ENCODE data around the gene FGGY.
A peak's percentile ranks its signal among the peaks of the same experiment; 100 is the strongest.
"Not testable (repeated sequence)": the region's sequence is repeated elsewhere in the genome, so short reads cannot be mapped to it uniquely, and the experiment has no call there.

The FGGY gene

GRCh38 chr1:59294423-59294822 lies 2.5 kb upstream of the FGGY start:
- TF ChIP-seq ZNF274 (IDR thresholded peaks at IDR 0.05; ENCODE audit: low read depth, low read length) (no peak), YY1 (IDR thresholded peaks at IDR 0.05; ENCODE audit: insufficient read depth, insufficient read length) (no peak), SUZ12 (IDR thresholded peaks at IDR 0.05; ENCODE audit: extremely low read depth, insufficient read depth, insufficient read length) (no peak)

GRCh38 chr1:59295618-59296017 lies 1.3 kb upstream of the FGGY start:
- Histone ChIP-seq H3K4me3 (ENCODE audit: insufficient read length, low read depth) (peak overlapping the region; percentile 36), H3K9ac (ENCODE audit: insufficient read length, low read depth) (peak overlapping the region; percentile 73), H3K36me3 (ENCODE audit: insufficient read depth, insufficient read length, low read length) (no peaks in the 10 kb centered on the region), H3K27me3 (ENCODE audit: insufficient read depth, insufficient read length) (peaks cover 12% of the 10 kb centered on the region), H3K9me3 (ENCODE audit: insufficient read depth, low read length) (no peaks in the 10 kb centered on the region), H3K4me1 (ENCODE audit: insufficient read depth, insufficient read length) (no peaks in the 10 kb centered on the region)
- DNase-seq (ENCODE audit: low read depth, low spot score) = no peak
- TF ChIP-seq SUZ12 (IDR thresholded peaks at IDR 0.05; ENCODE audit: extremely low read depth, insufficient read depth, insufficient read length) (no peak), YY1 (IDR thresholded peaks at IDR 0.05; ENCODE audit: insufficient read depth, insufficient read length) (no peak), ZNF274 (IDR thresholded peaks at IDR 0.05; ENCODE audit: low read depth, low read length) (no peak)

More at GRCh38 chr1:59294423-59294822, 2.5 kb upstream of the FGGY start:
- H3K27me3 ChIP-seq (ENCODE audit: insufficient read depth, insufficient read length) = peaks cover 12% of the 10 kb centered on the region
- no peaks in the 10 kb centered on the region for H3K9me3 ChIP-seq (ENCODE audit: insufficient read depth, low read length)
- DNase-seq (ENCODE audit: low read depth, low spot score) = no peak
- H3K9ac ChIP-seq (ENCODE audit: insufficient read length, low read depth) = no peak overlapping the region
- H3K4me1 ChIP-seq (ENCODE audit: insufficient read depth, insufficient read length) = no peaks in the 10 kb centered on the region
- H3K36me3 ChIP-seq (ENCODE audit: insufficient read depth, insufficient read length, low read length) = no peaks in the 10 kb centered on the region
- no peak overlapping the region for H3K4me3 ChIP-seq (ENCODE audit: insufficient read length, low read depth)

DNA sequence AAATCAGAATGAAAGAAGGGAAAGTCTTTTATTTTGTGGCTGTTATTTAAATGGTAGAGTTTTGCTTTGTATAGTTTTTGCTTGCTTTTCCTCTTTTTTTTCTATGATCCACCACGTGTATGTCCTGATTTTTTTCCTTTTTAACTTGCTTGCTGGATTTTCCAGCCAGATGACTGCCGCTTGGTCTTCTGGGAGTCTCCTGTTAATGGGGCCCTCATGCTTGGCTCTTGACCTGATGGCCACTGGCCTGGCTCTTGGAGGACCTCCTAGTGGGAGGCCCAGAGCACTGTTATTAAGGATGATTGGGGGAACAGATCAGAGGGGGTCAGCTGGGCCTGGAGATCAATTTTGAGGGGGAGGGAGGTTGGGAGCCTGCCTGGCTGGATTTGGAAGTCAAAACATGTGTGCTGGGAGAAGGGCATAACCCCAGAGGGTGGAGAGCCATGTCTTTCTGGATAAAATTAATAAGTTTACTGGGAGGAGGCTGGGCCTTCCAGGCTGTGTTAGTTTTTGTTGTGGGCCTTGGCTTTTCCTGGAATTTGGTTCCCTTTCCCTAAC lies 1.2 kb downstream of the FGGY start:
- no peak for DNase-seq (ENCODE audit: low read depth, low spot score)
- TF ChIP-seq ZNF274 (IDR thresholded peaks at IDR 0.05; ENCODE audit: low read depth, low read length) (no peak), SUZ12 (IDR thresholded peaks at IDR 0.05; ENCODE audit: extremely low read depth, insufficient read depth, insufficient read length) (no peak), YY1 (IDR thresholded peaks at IDR 0.05; ENCODE audit: insufficient read depth, insufficient read length) (no peak)
- Histone ChIP-seq H3K9ac (ENCODE audit: insufficient read length, low read depth) (no peak overlapping the region), H3K27me3 (ENCODE audit: insufficient read depth, insufficient read length) (peaks cover 12% of the 10 kb centered on the region), H3K9me3 (ENCODE audit: insufficient read depth, low read length) (peaks cover 5% of the 10 kb centered on the region; the same call in 1 of the 2 replicates), H3K4me1 (ENCODE audit: insufficient read depth, insufficient read length) (no peaks in the 10 kb centered on the region), H3K4me3 (ENCODE audit: insufficient read length, low read depth) (no peak overlapping the region), H3K36me3 (ENCODE audit: insufficient read depth, insufficient read length, low read length) (no peaks in the 10 kb centered on the region)

- peaks cover 6% of the 10 kb centered on the region; the same call in 1 of the 2 replicates for H3K9me3 ChIP-seq (ENCODE audit: insufficient read depth, low read length)
- peaks cover 12% of the 10 kb centered on the region for H3K27me3 ChIP-seq (ENCODE audit: insufficient read depth, insufficient read length)
- H3K36me3 ChIP-seq (ENCODE audit: insufficient read depth, insufficient read length, low read length) = no peaks in the 10 kb centered on the region
- no peak overlapping the region for H3K4me3 ChIP-seq (ENCODE audit: insufficient read length, low read depth)
- DNase-seq (ENCODE audit: low read depth, low spot score) = no peak
- no peak overlapping the region for H3K9ac ChIP-seq (ENCODE audit: insufficient read length, low read depth)
- TF ChIP-seq YY1 (IDR thresholded peaks at IDR 0.05; ENCODE audit: insufficient read depth, insufficient read length) (no peak), SUZ12 (IDR thresholded peaks at IDR 0.05; ENCODE audit: extremely low read depth, insufficient read depth, insufficient read length) (no peak), ZNF274 (IDR thresholded peaks at IDR 0.05; ENCODE audit: low read depth, low read length) (no peak)
- H3K4me1 ChIP-seq (ENCODE audit: insufficient read depth, insufficient read length) = no peaks in the 10 kb centered on the region
Measured at GRCh38 chr1:59298710-59299346, 1.9 kb downstream of the FGGY start.

DNA sequence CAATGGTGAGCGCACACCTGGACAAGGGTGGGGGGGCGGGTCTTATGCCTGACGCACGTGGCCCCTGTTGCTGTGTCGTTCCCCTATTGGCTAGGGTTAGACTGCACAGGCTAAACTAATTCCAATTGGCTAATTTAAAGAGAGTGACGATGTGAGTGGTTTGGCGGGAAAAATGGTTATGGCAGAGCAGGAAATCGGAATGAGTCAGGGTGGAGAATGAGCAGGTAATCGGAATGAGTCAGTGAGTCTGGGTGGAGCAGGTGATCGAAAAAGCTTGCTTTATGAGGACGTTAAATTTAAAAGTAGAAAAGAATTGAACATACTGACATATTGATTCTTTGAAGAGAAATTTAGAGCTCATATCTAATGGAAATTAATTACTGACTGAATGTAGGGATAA lies 2.8 kb downstream of the FGGY start:
- H3K4me3 ChIP-seq (ENCODE audit: insufficient read length, low read depth) = not testable (repeated sequence)
- peaks cover 12% of the 10 kb centered on the region for H3K27me3 ChIP-seq (ENCODE audit: insufficient read depth, insufficient read length)

GRCh38 chr1:59302297-59302696 lies 5.4 kb downstream of the FGGY start:
- H3K4me3 ChIP-seq (ENCODE audit: insufficient read length, low read depth) = no peak overlapping the region
- H3K9ac ChIP-seq (ENCODE audit: insufficient read length, low read depth) = no peak overlapping the region
- no peak for TF ChIP-seq SUZ12 (IDR thresholded peaks at IDR 0.05; ENCODE audit: extremely low read depth, insufficient read depth, insufficient read length)
- TF ChIP-seq ZNF274 (IDR thresholded peaks at IDR 0.05; ENCODE audit: low read depth, low read length) = no peak
- no peak for TF ChIP-seq YY1 (IDR thresholded peaks at IDR 0.05; ENCODE audit: insufficient read depth, insufficient read length)
- no peaks in the 10 kb centered on the region for H3K27me3 ChIP-seq (ENCODE audit: insufficient read depth, insufficient read length)
- H3K36me3 ChIP-seq (ENCODE audit: insufficient read depth, insufficient read length, low read length) = no peaks in the 10 kb centered on the region
- H3K9me3 ChIP-seq (ENCODE audit: insufficient read depth, low read length) = peaks cover 27% of the 10 kb centered on the region
- no peaks in the 10 kb centered on the region for H3K4me1 ChIP-seq (ENCODE audit: insufficient read depth, insufficient read length)
- DNase-seq (ENCODE audit: low read depth, low spot score) = no peak

More for the DNA sequence above, 2.8 kb downstream of the FGGY start:
- H3K4me1 ChIP-seq (ENCODE audit: insufficient read depth, insufficient read length); H3K36me3 ChIP-seq (ENCODE audit: insufficient read depth, insufficient read length, low read length); H3K9ac ChIP-seq (ENCODE audit: insufficient read length, low read depth); DNase-seq (ENCODE audit: low read depth, low spot score): not testable (repeated sequence)
- H3K9me3 ChIP-seq (ENCODE audit: insufficient read depth, low read length) = peaks cover 14% of the 10 kb centered on the region

DNA sequence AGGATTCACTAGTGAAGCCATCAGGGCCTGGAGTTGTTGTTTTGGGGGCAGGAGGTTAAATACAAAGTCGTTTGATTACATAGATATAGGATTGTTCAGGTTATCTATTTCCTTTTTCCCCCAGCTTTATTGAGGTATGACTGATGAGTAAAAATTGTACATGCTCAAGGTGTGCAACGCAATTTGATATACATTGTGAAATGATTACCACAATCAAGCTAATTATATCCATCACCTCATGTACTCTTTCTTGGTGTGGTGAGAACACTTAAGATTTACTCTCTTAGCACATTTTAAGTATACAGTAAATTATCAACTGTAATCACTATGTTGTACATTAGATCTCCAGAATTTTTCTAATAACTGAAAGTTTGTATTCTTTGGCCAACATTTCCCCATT lies 6.0 kb downstream of the FGGY start:
- DNase-seq (ENCODE audit: low read depth, low spot score) = no peak
- Histone ChIP-seq H3K36me3 (ENCODE audit: insufficient read depth, insufficient read length, low read length) (no peaks in the 10 kb centered on the region), H3K27me3 (ENCODE audit: insufficient read depth, insufficient read length) (no peaks in the 10 kb centered on the region), H3K9ac (ENCODE audit: insufficient read length, low read depth) (no peak overlapping the region), H3K4me1 (ENCODE audit: insufficient read depth, insufficient read length) (no peaks in the 10 kb centered on the region), H3K9me3 (ENCODE audit: insufficient read depth, low read length) (peaks cover 27% of the 10 kb centered on the region), H3K4me3 (ENCODE audit: insufficient read length, low read depth) (no peak overlapping the region)
- no peak for TF ChIP-seq SUZ12 (IDR thresholded peaks at IDR 0.05; ENCODE audit: extremely low read depth, insufficient read depth, insufficient read length)
- no peak for TF ChIP-seq YY1 (IDR thresholded peaks at IDR 0.05; ENCODE audit: insufficient read depth, insufficient read length)
- TF ChIP-seq ZNF274 (IDR thresholded peaks at IDR 0.05; ENCODE audit: low read depth, low read length) = no peak

All from NT2/D1 (cell line).